Erythroblast (primary cell): ENCODE results near the gene PITPNB.

Source experiments
- GATA1 ChIP-seq: IDR thresholded peaks from 2 replicates; pipeline ENCODE4 v1.6.1; 2011; ENCODE audit warnings: low read depth, mild to moderate bottlenecking, control low read depth, low read length, moderate library complexity
- POLR2A ChIP-seq: IDR thresholded peaks from 2 replicates; pipeline ENCODE4 v1.6.1; 2011; ENCODE audit warnings: mild to moderate bottlenecking, low read length

DNA sequence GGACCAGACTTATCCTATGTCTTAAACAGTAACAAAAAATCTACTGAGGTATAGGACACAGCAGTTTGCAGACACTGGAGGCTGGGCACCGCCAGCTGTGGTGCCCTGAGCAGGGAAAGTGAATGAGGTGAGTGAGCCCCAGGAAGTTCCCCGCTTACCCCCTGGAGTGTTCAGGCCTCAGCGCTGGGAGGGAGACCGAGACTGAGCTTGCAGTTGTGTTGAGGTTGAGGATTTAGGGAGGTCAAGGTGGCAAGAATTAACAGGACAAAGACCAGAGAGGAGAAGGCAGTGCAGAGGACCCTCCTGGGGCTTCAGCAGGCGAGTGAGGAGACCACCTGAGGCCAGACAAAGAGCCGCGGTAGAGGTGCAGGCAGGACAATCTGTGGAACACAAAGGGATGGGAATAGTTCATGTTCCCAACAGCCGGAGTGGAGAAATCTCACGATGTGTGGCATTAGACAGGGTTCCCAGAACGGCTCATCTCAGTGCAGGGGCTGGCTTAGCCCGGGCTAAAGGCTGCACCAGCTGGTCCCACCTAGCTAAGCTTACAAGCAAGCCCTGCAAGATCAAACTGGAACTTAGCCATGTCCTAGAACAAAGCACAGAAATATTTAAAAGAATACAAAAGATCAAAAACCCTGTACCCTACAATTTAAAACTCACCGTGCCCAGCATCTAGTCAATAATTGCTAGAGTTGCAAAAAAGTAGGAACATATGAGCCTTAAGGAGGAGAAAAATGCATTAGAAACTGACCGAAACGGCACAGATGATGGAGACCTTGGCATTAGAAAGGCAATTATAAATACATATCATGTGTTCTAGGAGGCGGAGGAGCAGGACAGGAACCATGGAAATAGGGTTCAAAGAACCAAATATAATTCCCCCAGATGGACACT lies 47.4 kb upstream of the PITPNB start:
- TF ChIP-seq POLR2A (no peak), GATA1 (no peak)
